Spleen (tissue), 11 donors: ENCODE data around the gene MRPS16. TPM values are rescaled to one million over a fixed set of nuclear protein-coding genes. Genes with fewer than 3 reads are reported as not detected.

Source experiments
- DNase-seq: peaks from one replicate; pipeline ENCODE4 v3.0.0-alpha.2; 2020
- H3K27ac ChIP-seq, 8 donors: fragments of 200-600 bp; sonication (generic) in 7 of 8; 1 replicate in 4 of 8; 2 replicates in 4 of 8; pipeline versions ENCODE4 v1.5.0 to v1.8.0; 2016 to 2021; ENCODE audit warnings: inconsistent platforms in 4 of 8, mild to moderate bottlenecking in 4 of 8, moderate library complexity in 1 of 8
- H3K27me3 ChIP-seq, 7 donors: fragments of 200-600 bp; sonication (generic) in 6 of 7; replicated peaks in 1 of 7; 1 replicate in 4 of 7; 2 replicates in 3 of 7; pipeline versions ENCODE4 v1.5.0 to v1.8.0; 2016 to 2021; ENCODE audit warnings: inconsistent platforms in 3 of 7, mild to moderate bottlenecking in 1 of 7
- H3K36me3 ChIP-seq, 6 donors: fragments of 200-600 bp; sonication (generic) in 5 of 6; 1 replicate in 4 of 6; 2 replicates in 2 of 6; pipeline versions ENCODE4 v1.5.0 to v1.8.0; 2016 to 2021; ENCODE audit warnings: inconsistent platforms in 2 of 6
- H3K4me1 ChIP-seq, 6 donors: fragments of 200-600 bp; sonication (generic) in 5 of 6; 1 replicate in 3 of 6; 2 replicates in 3 of 6; pipeline versions ENCODE4 v1.5.0 to v1.8.0; 2016 to 2021; ENCODE audit warnings: inconsistent platforms in 3 of 6
- H3K4me3 ChIP-seq, 8 donors: fragments of 200-600 bp; sonication (generic) in 7 of 8; 1 replicate in 4 of 8; 2 replicates in 4 of 8; pipeline versions ENCODE4 v1.5.0 to v1.8.0; 2016 to 2021; ENCODE audit warnings: inconsistent platforms in 4 of 8, mild to moderate bottlenecking in 4 of 8, moderate library complexity in 2 of 8
- H3K9me3 ChIP-seq, 8 donors: fragments of 200-600 bp; sonication (generic) in 7 of 8; 1 replicate in 4 of 8; 2 replicates in 4 of 8; pipeline versions ENCODE4 v1.5.0 to v1.8.0; 2016 to 2021; ENCODE audit warnings: inconsistent platforms in 4 of 8
- POLR2A ChIP-seq, 3 donors: fragments of 450-650 bp; IDR thresholded peaks; one replicate each; pipeline ENCODE4 v1.5.1; 2017; ENCODE audit warnings: antibody characterized with exemption in 3 of 3, mild to moderate bottlenecking in 1 of 3
- POLR2AphosphoS5 ChIP-seq, 3 donors: sonication (generic); formaldehyde crosslinking; IDR thresholded peaks; one replicate each; pipeline ENCODE4 v1.5.1; 2017; ENCODE audit warnings: antibody characterized with exemption in 3 of 3
- WGBS, 5 donors: extraction: QIAGEN DNeasy Blood & Tissue Kit in 3 of 5; methylation state at CpG; one replicate each; pipeline versions ENCODE4 v1.1.5 to v1.1.7; 2013 to 2018; 5-methylcytosine and 5-hydroxymethylcytosine counted together
- intact Hi-C: fragments of 100-400 bp; cut with DNase I; formaldehyde crosslinking; loops from one replicate; pipeline ENCODE4 v1.15.0; 2023; ENCODE audit warnings: low total_unique reads
- polyA plus RNA-seq, 3 donors: library from polyadenylated mRNA; stranded (reverse); fragments of 200-250 nt; gene quantifications; one replicate each; pipeline ENCODE4 v1.2.1, GENCODE V29; 2013
- total RNA-seq, 7 donors: library from RNA; depleted of rRNA in 3 of 7; stranded (reverse); fragments of >200 nt in 3 of 7; fragmentation: NEBNext Ultra II Directional in 4 of 7; extraction: Animal tissue kit (Norgen Biotek cat#: 25700) in 4 of 7; gene quantifications; one replicate each; pipeline versions ENCODE4 v1.1.0 to v1.2.1, GENCODE V29; 2016 to 2021
- TF ChIP-seq, protein P1 (sequence below), 11 experiments: fragments of 200-600 bp in 7 of 11; fragments of 450-650 bp in 4 of 11; sonication (generic) in 4 of 11; IDR thresholded peaks in 8 of 11; conservative IDR thresholded peaks in 3 of 11; 1 replicate in 7 of 11; 2 replicates in 4 of 11; pipeline versions ENCODE4 v1.4.0 to v1.8.0; 2016 to 2021; ENCODE audit warnings: antibody characterized with exemption in 11 of 11, inconsistent platforms in 4 of 11, mild to moderate bottlenecking in 1 of 11
- donor health status: healthy with polysubstance abuse.
- donor health status: DM: no; HTN: no; CAD: no; lungs with moderate emphysema.
- donor health status: DM: no; HTN: no; CAD: no.
- donor health status: Bipolar disorder and iron deficiency.
- donor health status: healthy.
- donor health status: DM: no; HTN: no; CAD: no.
- donor health status: DM: yes; HTN: yes; CAD: no.

MRPS16 gene
- total and polyA plus RNA-seq, 10 donors: 33.2 to 74.6 (median 58.2) TPM

DNA sequence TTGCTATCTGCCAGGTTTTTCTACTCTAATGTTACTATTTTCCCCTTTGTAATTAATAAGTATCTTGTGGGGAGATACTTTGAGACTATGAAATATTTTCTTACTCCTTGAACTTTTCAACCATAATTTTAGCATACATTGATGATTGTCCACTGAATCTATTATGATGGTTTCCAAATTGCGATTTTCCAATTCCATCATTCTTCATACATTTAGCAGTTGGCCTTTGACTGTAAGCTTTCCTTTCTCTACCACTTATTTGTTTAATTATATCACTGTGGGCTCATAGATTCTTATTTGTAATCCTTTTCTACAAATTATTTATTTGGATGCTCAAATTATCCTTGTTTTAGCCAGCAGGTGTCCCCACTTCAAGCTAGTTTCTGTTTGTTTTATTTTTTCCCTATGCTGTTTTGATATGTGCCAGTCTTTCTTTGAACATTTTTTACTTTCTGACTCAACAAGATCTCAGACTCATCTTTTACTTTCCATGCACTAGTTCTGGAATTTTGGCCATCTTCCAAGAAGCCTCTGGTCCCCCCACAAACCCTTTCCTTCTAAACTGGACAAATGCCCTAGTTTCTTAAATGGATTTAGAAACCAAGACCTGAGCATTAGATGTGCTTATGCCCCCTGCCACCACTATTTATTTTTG is 11.4 kb upstream of the MRPS16 start:
- no peak overlapping the region for H3K27ac ChIP-seq
- DNase-seq: no peak
- no peaks in the 10 kb centered on the region for H3K27me3 ChIP-seq
- H3K9me3 ChIP-seq: peaks cover 0 to 14% (median 8%) of the 10 kb centered on the region in 8 donors
- 48 to 59% (median 58%) methylated on average over 1 of the region's 1 CpG for WGBS, 5 donors
- no peak for TF ChIP-seq POLR2AphosphoS5 (IDR thresholded peaks at IDR 0.05)
- TF ChIP-seq, protein P1, sequence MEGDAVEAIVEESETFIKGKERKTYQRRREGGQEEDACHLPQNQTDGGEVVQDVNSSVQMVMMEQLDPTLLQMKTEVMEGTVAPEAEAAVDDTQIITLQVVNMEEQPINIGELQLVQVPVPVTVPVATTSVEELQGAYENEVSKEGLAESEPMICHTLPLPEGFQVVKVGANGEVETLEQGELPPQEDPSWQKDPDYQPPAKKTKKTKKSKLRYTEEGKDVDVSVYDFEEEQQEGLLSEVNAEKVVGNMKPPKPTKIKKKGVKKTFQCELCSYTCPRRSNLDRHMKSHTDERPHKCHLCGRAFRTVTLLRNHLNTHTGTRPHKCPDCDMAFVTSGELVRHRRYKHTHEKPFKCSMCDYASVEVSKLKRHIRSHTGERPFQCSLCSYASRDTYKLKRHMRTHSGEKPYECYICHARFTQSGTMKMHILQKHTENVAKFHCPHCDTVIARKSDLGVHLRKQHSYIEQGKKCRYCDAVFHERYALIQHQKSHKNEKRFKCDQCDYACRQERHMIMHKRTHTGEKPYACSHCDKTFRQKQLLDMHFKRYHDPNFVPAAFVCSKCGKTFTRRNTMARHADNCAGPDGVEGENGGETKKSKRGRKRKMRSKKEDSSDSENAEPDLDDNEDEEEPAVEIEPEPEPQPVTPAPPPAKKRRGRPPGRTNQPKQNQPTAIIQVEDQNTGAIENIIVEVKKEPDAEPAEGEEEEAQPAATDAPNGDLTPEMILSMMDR (IDR thresholded peaks at IDR 0.05 in 8 of 11, conservative IDR thresholded peaks at IDR 0.05 in 3 of 11): peak in 6 of 11 experiments; percentile 19 to 40 (median 30)
- H3K36me3 ChIP-seq: no peaks in the 10 kb centered on the region
- H3K4me3 ChIP-seq: no peak overlapping the region
- intact Hi-C loops: loop anchor here (10.0 kb wide), 1 partner anchor 381 kb away; the partner anchor contains the start of gene MYOZ1
- H3K4me1 ChIP-seq: peaks cover 0 to 6% (median 0%) of the 10 kb centered on the region in 6 donors

DNA sequence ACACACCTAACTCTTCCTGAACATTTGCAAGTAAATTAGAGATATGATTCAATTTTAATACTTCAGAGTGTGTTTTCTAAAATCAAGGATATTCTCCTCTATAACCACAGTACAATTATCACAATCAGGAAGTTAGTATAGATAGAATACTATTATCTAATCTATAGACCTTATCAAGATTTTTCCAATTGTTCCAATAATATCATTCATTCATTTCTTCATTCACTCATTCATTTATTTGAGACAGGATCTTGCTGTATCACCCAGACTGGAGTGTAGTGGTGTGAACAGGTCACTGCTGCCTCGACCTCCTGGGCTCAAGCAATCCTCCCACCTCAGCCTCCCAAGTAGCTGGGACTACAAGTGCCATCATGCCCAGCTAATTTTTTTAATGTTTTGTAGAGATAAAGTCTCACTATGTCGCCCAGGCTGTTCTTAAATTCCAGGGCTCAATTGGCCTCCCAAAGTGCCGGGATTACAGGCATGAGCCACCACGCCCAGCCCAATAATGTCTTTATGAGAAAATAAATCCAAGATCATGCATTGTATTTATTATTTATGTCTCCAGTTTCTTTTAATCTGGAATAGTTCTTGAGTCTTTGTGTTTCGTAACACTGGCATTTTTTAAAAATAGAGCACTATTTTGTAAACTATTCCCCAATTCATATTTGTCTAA is 10.6 kb upstream of the MRPS16 start:
- Histone ChIP-seq H3K36me3 (no peaks in the 10 kb centered on the region), H3K9me3 (peaks cover 0 to 21% (median 13%) of the 10 kb centered on the region in 8 donors), H3K27me3 (no peaks in the 10 kb centered on the region), H3K4me1 (peaks cover 0 to 6% (median 0%) of the 10 kb centered on the region in 6 donors), H3K4me3 (no peak overlapping the region), H3K27ac (no peak overlapping the region)
- DNase-seq: no peak
- WGBS, 5 donors: 80 to 87% (median 85%) methylated on average over 5 of the region's 5 CpGs
- intact Hi-C loops: loop anchor here (10.0 kb wide), 1 partner anchor 382 kb away; the partner anchor contains the start of gene MYOZ1
- no peak for TF ChIP-seq POLR2AphosphoS5 (IDR thresholded peaks at IDR 0.05)
- no peak for TF ChIP-seq POLR2A (IDR thresholded peaks at IDR 0.05)
- TF ChIP-seq, protein P1 (IDR thresholded peaks at IDR 0.05 in 8 of 11, conservative IDR thresholded peaks at IDR 0.05 in 3 of 11): no peak

DNA sequence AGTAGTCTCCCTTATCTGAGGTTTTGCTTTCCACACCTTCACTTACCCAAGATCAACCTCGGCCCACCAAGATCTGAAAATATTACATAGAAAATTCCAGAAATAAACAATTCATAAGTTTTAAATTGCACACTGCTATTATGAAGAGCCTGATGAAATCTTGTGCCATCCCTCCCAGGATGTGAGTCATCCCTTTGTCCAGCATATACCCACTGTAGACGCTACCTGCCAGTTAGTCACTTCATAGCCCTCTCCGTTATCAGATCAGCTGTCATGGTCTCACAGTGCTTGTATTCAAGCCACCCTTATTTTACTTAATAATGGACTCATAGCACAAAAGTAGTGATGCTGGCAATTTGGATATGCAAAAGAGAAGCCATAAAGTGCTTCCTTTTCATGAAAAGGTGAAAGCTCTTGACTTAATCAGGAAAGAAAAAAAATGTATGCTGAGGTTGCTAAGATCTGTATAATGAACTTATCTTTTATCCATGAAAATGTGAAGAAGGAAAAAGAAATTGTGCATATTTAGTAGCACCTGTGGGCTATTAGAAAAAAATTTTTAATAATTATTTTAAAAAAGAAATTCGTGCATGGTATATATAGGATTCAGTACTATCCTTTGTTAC is 9.8 kb upstream of the MRPS16 start:
- H3K9me3 ChIP-seq: peaks cover 0 to 23% (median 13%) of the 10 kb centered on the region in 8 donors
- H3K4me3 ChIP-seq: no peak overlapping the region
- H3K27ac ChIP-seq: no peak overlapping the region
- H3K36me3 ChIP-seq: no peaks in the 10 kb centered on the region
- intact Hi-C loops: loop anchor here (10.0 kb wide), 1 partner anchor 383 kb away; the partner anchor contains the start of gene MYOZ1
- peaks cover 0 to 6% (median 0%) of the 10 kb centered on the region in 6 donors for H3K4me1 ChIP-seq
- H3K27me3 ChIP-seq: no peaks in the 10 kb centered on the region
- DNase-seq: no peak
- WGBS, 5 donors: 67 to 81% (median 72%) methylated on average over 4 of the region's 4 CpGs
- TF ChIP-seq, protein P1 (IDR thresholded peaks at IDR 0.05 in 8 of 11, conservative IDR thresholded peaks at IDR 0.05 in 3 of 11): no peak
- no peak for TF ChIP-seq POLR2AphosphoS5 (IDR thresholded peaks at IDR 0.05)
- TF ChIP-seq POLR2A (IDR thresholded peaks at IDR 0.05): no peak
